Skeletal muscle tissue (tissue), 4 donors: ENCODE data around the gene LAMTOR1. TPM values are rescaled to one million over a fixed set of nuclear protein-coding genes. Genes with fewer than 3 reads are reported as not detected.

Experiments used
- H3K27ac ChIP-seq: one replicate; pipeline ENCODE4 v1.7.0; 2013; ENCODE audit warnings: mild to moderate bottlenecking, low read depth, low read length, inconsistent platforms
- H3K27me3 ChIP-seq, 3 donors: one replicate each; pipeline ENCODE4 v1.7.0; 2013; ENCODE audit warnings: low read length in 3 of 3; ENCODE audit not compliant: control insufficient read depth in 3 of 3, insufficient read depth in 3 of 3
- H3K36me3 ChIP-seq, 3 donors: one replicate each; pipeline ENCODE4 v1.7.0; 2013; ENCODE audit warnings: low read length in 3 of 3; ENCODE audit not compliant: control insufficient read depth in 3 of 3, insufficient read depth in 3 of 3
- H3K4me1 ChIP-seq, 3 donors: one replicate each; pipeline ENCODE4 v1.7.0; 2013; ENCODE audit warnings: low read length in 3 of 3, mild to moderate bottlenecking in 3 of 3; ENCODE audit not compliant: control insufficient read depth in 3 of 3, insufficient read depth in 3 of 3
- H3K4me3 ChIP-seq, 3 donors: one replicate each; pipeline ENCODE4 v1.7.0; 2013; ENCODE audit warnings: low read length in 3 of 3
- H3K9ac ChIP-seq, 3 donors: one replicate each; pipeline ENCODE4 v1.7.0; 2013; ENCODE audit warnings: low read length in 3 of 3, mild to moderate bottlenecking in 3 of 3, moderate library complexity in 2 of 3, low read depth in 1 of 3
- H3K9me3 ChIP-seq, 3 donors: one replicate each; pipeline ENCODE4 v1.7.0; 2013; ENCODE audit warnings: low read length in 3 of 3; ENCODE audit not compliant: control insufficient read depth in 3 of 3
- total RNA-seq: library from RNA; depleted of rRNA; stranded (reverse); fragments of >200 nt; gene quantifications from one replicate; pipeline ENCODE4 v1.2.3, GENCODE V29; 2014
- donor health status: Osteomylitis.

LAMTOR1 gene
- total RNA-seq, 1 donor from 2014 or later, result 42.3 TPM

DNA sequence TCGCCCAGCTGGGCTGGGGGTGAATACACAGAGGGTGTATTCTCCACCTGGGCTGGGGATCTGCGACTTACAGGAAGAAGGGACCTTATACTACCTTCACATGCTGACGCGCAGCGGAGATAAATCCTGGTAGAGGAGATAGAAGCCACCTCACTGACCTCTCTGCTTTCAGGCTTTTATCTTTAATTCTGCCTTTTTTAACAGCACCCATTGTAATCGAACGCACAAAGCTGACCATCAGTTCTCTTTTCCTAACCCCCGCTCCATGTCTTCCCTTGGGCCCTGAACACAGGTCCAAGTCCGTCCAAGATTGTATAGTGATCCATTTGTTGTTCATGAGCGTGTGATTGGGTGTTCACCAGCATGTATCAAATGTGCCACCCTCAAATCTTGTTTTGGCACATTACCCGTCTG, 664 bp upstream of the LAMTOR1 start:
- Histone ChIP-seq H3K4me1 (peaks cover 45 to 48% (median 47%) of the 10 kb centered on the region in 3 donors), H3K27ac (peak overlapping the region; percentile 96), H3K9me3 (no peaks in the 10 kb centered on the region), H3K27me3 (no peaks in the 10 kb centered on the region), H3K36me3 (peaks cover 18 to 19% (median 18%) of the 10 kb centered on the region in 3 donors), H3K4me3 (peak overlapping the region; percentile 86 to 88 (median 88)), H3K9ac (peak overlapping the region; percentile 77 to 87 (median 79))

GRCh38 chr11:72102631-72102945, 509 bp downstream of the LAMTOR1 start:
- H3K4me1 ChIP-seq, result peaks cover 55 to 60% (median 58%) of the 10 kb centered on the region in 3 donors
- no peaks in the 10 kb centered on the region for H3K9me3 ChIP-seq

DNA sequence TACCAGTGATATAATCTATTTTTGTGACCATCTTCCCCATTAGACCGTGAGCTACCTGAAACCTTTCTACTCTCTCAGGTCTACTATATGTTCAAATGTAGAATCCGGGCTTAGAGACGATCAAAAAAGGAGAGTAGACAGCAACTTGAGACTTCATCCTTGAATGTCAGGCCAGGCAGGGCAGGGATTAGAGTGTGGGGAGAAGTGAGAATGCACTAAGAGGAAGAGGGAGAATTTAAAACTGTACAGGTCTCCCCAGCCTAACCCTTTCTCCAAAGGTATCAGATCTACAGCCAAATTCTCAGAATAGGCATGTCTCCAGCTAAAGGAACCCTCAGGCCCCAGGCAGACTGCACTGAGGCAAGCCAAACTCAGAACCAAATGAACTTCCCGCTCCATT, 935 bp downstream of the LAMTOR1 start:
- Histone ChIP-seq H3K9me3 (no peaks in the 10 kb centered on the region), H3K4me1 (peaks cover 55 to 64% (median 58%) of the 10 kb centered on the region in 3 donors), H3K9ac (peak overlapping the region; percentile 98 to 100 (median 99)), H3K36me3 (peaks cover 26 to 30% (median 30%) of the 10 kb centered on the region in 3 donors), H3K27me3 (no peaks in the 10 kb centered on the region), H3K27ac (peak overlapping the region; percentile 96), H3K4me3 (peak overlapping the region; percentile 87 to 98 (median 88))

More at GRCh38 chr11:72102631-72102945, 509 bp downstream of the LAMTOR1 start:
- peak overlapping the region; percentile 98 to 100 (median 99) for H3K9ac ChIP-seq
- no peaks in the 10 kb centered on the region for H3K27me3 ChIP-seq
- H3K36me3 ChIP-seq, result peaks cover 23 to 26% (median 26%) of the 10 kb centered on the region in 3 donors
- peak overlapping the region; percentile 96 for H3K27ac ChIP-seq
- H3K4me3 ChIP-seq, result peak overlapping the region; percentile 87 to 98 (median 88)

DNA sequence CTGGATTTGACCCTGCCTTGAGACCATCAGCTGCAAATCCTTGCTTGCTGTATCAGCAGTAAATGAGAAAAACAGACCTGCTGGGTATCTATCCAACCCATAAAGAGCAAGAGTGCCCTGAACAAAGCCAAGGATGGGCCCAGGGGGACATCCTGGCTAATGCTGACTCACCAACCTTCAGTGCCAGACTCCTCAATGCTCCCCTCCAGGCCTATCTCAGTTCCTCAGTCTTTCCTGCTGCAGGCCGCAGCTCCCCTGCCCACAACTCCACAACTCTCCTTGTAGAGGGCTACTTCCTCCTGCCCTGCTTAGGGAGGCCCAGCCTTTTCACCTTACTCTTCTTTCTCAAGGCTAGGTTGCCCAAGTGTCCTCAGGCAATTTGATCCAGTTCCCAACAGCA, 2.6 kb downstream of the LAMTOR1 start:
- Histone ChIP-seq H3K9me3 (no peaks in the 10 kb centered on the region), H3K27ac (peak overlapping the region; percentile 96), H3K36me3 (peaks cover 28 to 39% (median 38%) of the 10 kb centered on the region in 3 donors), H3K4me3 (no peak overlapping the region), H3K27me3 (no peaks in the 10 kb centered on the region), H3K4me1 (peaks cover 55 to 64% (median 58%) of the 10 kb centered on the region in 3 donors), H3K9ac (peak overlapping the region; percentile 12 to 57 (median 33))

DNA sequence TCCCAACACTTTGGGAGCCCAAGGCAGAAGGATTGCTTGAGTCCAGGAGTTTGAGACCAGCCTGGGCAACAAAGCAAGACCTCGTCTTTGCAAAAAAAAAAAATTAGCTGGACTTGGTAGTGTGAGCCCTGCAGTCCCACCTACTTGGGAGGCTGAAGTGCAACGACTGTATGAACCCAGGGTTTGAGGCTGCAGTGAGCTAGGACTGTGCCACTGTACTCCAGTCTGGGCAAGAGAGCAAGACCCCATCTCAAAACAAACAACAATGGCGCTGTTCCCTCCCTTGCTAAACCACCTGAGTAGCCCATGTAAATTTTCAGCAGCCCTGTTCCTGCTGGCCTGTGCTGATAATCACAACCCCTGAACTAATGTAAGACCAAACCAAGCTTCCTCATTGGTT, 3.1 kb downstream of the LAMTOR1 start:
- Histone ChIP-seq H3K9ac (no peak overlapping the region), H3K9me3 (no peaks in the 10 kb centered on the region), H3K27me3 (no peaks in the 10 kb centered on the region), H3K4me3 (no peak overlapping the region), H3K36me3 (peaks cover 28 to 42% (median 41%) of the 10 kb centered on the region in 3 donors), H3K4me1 (peaks cover 55 to 64% (median 58%) of the 10 kb centered on the region in 3 donors), H3K27ac (peak overlapping the region; percentile 96)

- Histone ChIP-seq H3K9ac (peak overlapping the region; percentile 25 to 61 (median 46)), H3K27me3 (no peaks in the 10 kb centered on the region), H3K4me1 (peaks cover 52 to 59% (median 52%) of the 10 kb centered on the region in 3 donors), H3K27ac (peak overlapping the region; percentile 96), H3K36me3 (peaks cover 31 to 51% (median 49%) of the 10 kb centered on the region in 3 donors), H3K9me3 (no peaks in the 10 kb centered on the region), H3K4me3 (peak overlapping the region in 2 of 3 donors; percentile 29 to 32)
Observed at GRCh38 chr11:72098741-72099140, 4.4 kb downstream of the LAMTOR1 start.

GRCh38 chr11:72091292-72091691, 11.8 kb downstream of the LAMTOR1 start:
- H3K9ac ChIP-seq, result peak overlapping the region in 1 of 3 donors; percentile 10
- H3K4me3 ChIP-seq, result no peak overlapping the region
- peaks cover 3 to 28% (median 16%) of the 10 kb centered on the region in 3 donors for H3K36me3 ChIP-seq
- no peak overlapping the region for H3K27ac ChIP-seq
- H3K4me1 ChIP-seq, result peaks cover 7 to 10% (median 9%) of the 10 kb centered on the region in 3 donors
- H3K27me3 ChIP-seq, result no peaks in the 10 kb centered on the region
- no peaks in the 10 kb centered on the region for H3K9me3 ChIP-seq

GRCh38 chr11:72088076-72088808, 14.9 kb downstream of the LAMTOR1 start:
- peaks cover 0 to 19% (median 0%) of the 10 kb centered on the region in 3 donors for H3K36me3 ChIP-seq
- H3K9ac ChIP-seq, result no peak overlapping the region
- no peaks in the 10 kb centered on the region for H3K9me3 ChIP-seq
- no peak overlapping the region for H3K4me3 ChIP-seq
- no peaks in the 10 kb centered on the region for H3K27me3 ChIP-seq
- H3K27ac ChIP-seq, result no peak overlapping the region
- H3K4me1 ChIP-seq, result peaks cover 7 to 10% (median 9%) of the 10 kb centered on the region in 3 donors

DNA sequence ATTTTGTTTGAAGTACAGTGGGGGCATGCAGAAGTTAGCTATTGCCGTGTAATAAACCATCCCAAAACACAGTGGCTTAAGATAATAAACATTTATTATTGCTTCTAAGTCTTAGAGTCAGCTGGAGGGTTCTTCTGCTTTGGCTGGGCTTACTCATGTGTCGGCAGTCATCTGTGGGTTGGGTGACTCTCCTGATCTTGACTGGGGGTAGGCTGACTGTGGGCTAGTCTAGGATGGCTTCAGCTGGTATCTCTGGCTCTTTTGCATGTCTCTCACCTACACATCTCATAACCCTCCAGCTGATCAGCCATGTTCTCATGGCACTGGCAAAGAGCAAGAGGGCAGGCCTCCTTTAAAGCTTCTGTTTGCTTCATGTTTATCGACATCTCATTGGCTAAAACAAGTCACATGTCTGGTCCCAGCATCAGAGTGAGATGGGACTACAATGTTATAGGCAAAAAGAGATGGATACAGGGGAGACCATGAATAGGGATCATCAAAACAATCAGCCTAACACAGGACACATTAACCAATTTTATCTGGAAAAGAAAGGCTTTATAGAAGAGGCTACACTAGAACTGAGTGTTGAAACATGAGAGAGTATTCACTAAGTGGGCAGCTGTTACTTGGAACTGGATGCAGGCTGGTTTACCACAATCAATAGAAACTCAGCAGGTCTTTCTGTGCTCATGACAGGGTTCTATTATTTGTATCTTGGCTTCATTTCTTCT, 17.3 kb downstream of the LAMTOR1 start:
- Histone ChIP-seq H3K4me1 (peaks cover 7 to 9% (median 8%) of the 10 kb centered on the region in 3 donors), H3K27me3 (no peaks in the 10 kb centered on the region), H3K4me3 (no peak overlapping the region), H3K27ac (no peak overlapping the region), H3K36me3 (peaks cover 0 to 19% (median 0%) of the 10 kb centered on the region in 3 donors), H3K9me3 (no peaks in the 10 kb centered on the region), H3K9ac (no peak overlapping the region)

GRCh38 chr11:72084965-72085364, 18.1 kb downstream of the LAMTOR1 start:
- peaks cover 7 to 8% (median 7%) of the 10 kb centered on the region in 3 donors for H3K4me1 ChIP-seq
- H3K27ac ChIP-seq, result no peak overlapping the region
- no peaks in the 10 kb centered on the region for H3K27me3 ChIP-seq
- no peak overlapping the region for H3K4me3 ChIP-seq
- no peaks in the 10 kb centered on the region for H3K9me3 ChIP-seq
- H3K36me3 ChIP-seq, result peaks cover 0 to 17% (median 0%) of the 10 kb centered on the region in 3 donors
- H3K9ac ChIP-seq, result no peak overlapping the region
